ENCODE measurements around the gene TXNDC12.

Gene TXNDC12

GRCh38 chr1:51973587-51974474 is 81.2 kb downstream of the TXNDC12 start:
- DNase-seq = no peak
- no peak overlapping the region for H3K27ac ChIP-seq
- H3K27me3 ChIP-seq (ENCODE audit: insufficient read depth, low read depth, severe bottlenecking) = no peaks in the 10 kb centered on the region
- peaks cover 55% of the 10 kb centered on the region for H3K36me3 ChIP-seq
- no peak overlapping the region for H3K4me3 ChIP-seq (ENCODE audit: low read depth, low read length)
- no peaks in the 10 kb centered on the region for H3K9me3 ChIP-seq (ENCODE audit: severe bottlenecking)
- TF ChIP-seq CTCF (IDR thresholded peaks at IDR 0.05; ENCODE audit: low read depth, low read length) = no peak

All from WERI-Rb-1 (cell line).